H1 (cell line): Measurements from ENCODE around the gene DHRS3. TPM values are rescaled to one million over a fixed set of nuclear protein-coding genes. Genes with fewer than 3 reads are reported as not detected.

Experiments used
- CTCF ChIA-PET: fragments of 300-600 bp; sonication (Branson Sonifier 250); formaldehyde crosslinking; loops from one replicate; lab custom pipeline; 2021; ENCODE audit not compliant: partially characterized antibody; lab: Charles Lee
- POLR2A ChIA-PET: fragments of 300-600 bp; sonication (Branson Sonifier 250); formaldehyde crosslinking; loops from one replicate; lab custom pipeline; 2021; ENCODE audit warnings: inconsistent platforms; ENCODE audit not compliant: partially characterized antibody; lab: Charles Lee
- DNase-seq, 2 experiments: peaks; one replicate each; pipeline versions ENCODE4 v3.0.0 to v3.0.0-alpha.2; 2010 to 2022; ENCODE audit warnings: low spot score in 2 of 2, low read depth in 1 of 2, mixed read lengths in 1 of 2
- FAIRE-seq: peaks from 2 replicates; lab custom pipeline; 2011; peaks lifted over from hg19 to GRCh38; lab: Jason Lieb, UNC
- H2AFZ ChIP-seq: 2 replicates; pipeline ENCODE4 v1.8.1; 2012; ENCODE audit warnings: low read length, inconsistent platforms
- H2AK5ac ChIP-seq: 2 replicates; pipeline ENCODE4 v1.6.1; 2013; ENCODE audit warnings: low read depth, low read length
- H2BK120ac ChIP-seq: replicated peaks from 2 replicates; pipeline ENCODE3; 2013; ENCODE audit warnings: low read depth, low read length, inconsistent platforms
- H2BK12ac ChIP-seq: 2 replicates; pipeline ENCODE4 v1.6.1; 2013; ENCODE audit warnings: low read depth, low read length
- H2BK15ac ChIP-seq: 2 replicates; pipeline ENCODE4 v1.6.1; 2013; ENCODE audit warnings: low read length
- H2BK20ac ChIP-seq: 2 replicates; pipeline ENCODE4 v1.6.1; 2013; ENCODE audit warnings: low read length
- H2BK5ac ChIP-seq: 2 replicates; pipeline ENCODE4 v1.6.1; 2013; ENCODE audit warnings: low read depth, low read length
- H3K14ac ChIP-seq: 2 replicates; pipeline ENCODE4 v1.6.1; 2013; ENCODE audit warnings: inconsistent platforms; ENCODE audit not compliant: insufficient read length
- H3K18ac ChIP-seq: 2 replicates; pipeline ENCODE4 v1.6.1; 2013; ENCODE audit warnings: low read length; ENCODE audit errors: extremely low read depth
- H3K23ac ChIP-seq: 2 replicates; pipeline ENCODE4 v1.6.1; 2013; ENCODE audit warnings: inconsistent platforms; ENCODE audit not compliant: insufficient read length
- H3K23me2 ChIP-seq: 2 replicates; pipeline ENCODE4 v1.6.1; 2013; ENCODE audit warnings: low read depth, low read length
- H3K27ac ChIP-seq: 2 replicates; pipeline ENCODE4 v1.6.1; 2011; ENCODE audit warnings: low read depth, low read length, inconsistent platforms
- H3K27me3 ChIP-seq, 4 experiments: replicated peaks in 1 of 4; 1 replicate in 1 of 4; 2 replicates in 3 of 4; pipeline versions ENCODE4 v1.6.1 to v1.8.1; 2011 to 2013; ENCODE audit warnings: low read length in 3 of 4, mild to moderate bottlenecking in 3 of 4, inconsistent platforms in 2 of 4, mixed read lengths in 2 of 4, moderate library complexity in 1 of 4; ENCODE audit not compliant: control insufficient read depth in 3 of 4, insufficient read depth in 3 of 4; ENCODE audit errors: extremely low read depth in 1 of 4
- H3K36me3 ChIP-seq, 4 experiments: 2 replicates each; pipeline versions ENCODE4 v1.6.1 to v1.8.1; 2011 to 2013; ENCODE audit warnings: mild to moderate bottlenecking in 4 of 4, low read length in 3 of 4, moderate library complexity in 2 of 4, control low read depth in 1 of 4, inconsistent platforms in 1 of 4; ENCODE audit not compliant: insufficient read depth in 4 of 4, control insufficient read depth in 2 of 4
- H3K4ac ChIP-seq: replicated peaks from 2 replicates; pipeline ENCODE3; 2013; ENCODE audit warnings: low read length, low read depth, mixed read lengths, inconsistent platforms; ENCODE audit not compliant: insufficient read length
- H3K4me1 ChIP-seq, 4 experiments: replicated peaks in 1 of 4; 1 replicate in 1 of 4; 2 replicates in 3 of 4; pipeline versions ENCODE4 v1.6.1 to v1.8.1; 2011 to 2013; ENCODE audit warnings: low read length in 3 of 4, inconsistent platforms in 2 of 4, mixed read lengths in 1 of 4; ENCODE audit not compliant: insufficient read depth in 4 of 4, control insufficient read depth in 3 of 4
- H3K4me2 ChIP-seq, 2 experiments: 2 replicates each; pipeline versions ENCODE4 v1.6.1 to v1.8.1; 2011 to 2013; ENCODE audit warnings: low read depth in 2 of 2, low read length in 2 of 2, control low read depth in 1 of 2, inconsistent platforms in 1 of 2, mild to moderate bottlenecking in 1 of 2; ENCODE audit not compliant: insufficient read depth in 1 of 2
- H3K4me3 ChIP-seq, 4 experiments: fragments of 200-600, 300-600 bp in 1 of 4; sonication (generic), shearing (Covaris generic), sonication (Bioruptor Twin) in 1 of 4; 2 replicates each; pipeline versions ENCODE4 v1.5.1 to v1.8.1; 2011 to 2016; ENCODE audit warnings: low read length in 4 of 4, low read depth in 3 of 4, control low read depth in 2 of 4, inconsistent platforms in 2 of 4, mild to moderate bottlenecking in 2 of 4, mixed read lengths in 1 of 4, moderate library complexity in 1 of 4; ENCODE audit not compliant: insufficient read depth in 2 of 4; ENCODE audit errors: extremely low read depth in 1 of 4
- H3K56ac ChIP-seq: replicated peaks from 2 replicates; pipeline ENCODE3; 2013; ENCODE audit warnings: low read depth, mild to moderate bottlenecking, mixed read lengths, low read length, inconsistent platforms; ENCODE audit not compliant: insufficient read length
- H3K79me1 ChIP-seq: 2 replicates; pipeline ENCODE4 v1.6.1; 2013; ENCODE audit warnings: low read depth, low read length, control low read depth
- H3K79me2 ChIP-seq, 2 experiments: 2 replicates each; pipeline versions ENCODE4 v1.6.1 to v1.8.1; 2012 to 2013; ENCODE audit warnings: low read length in 2 of 2, mild to moderate bottlenecking in 2 of 2, inconsistent platforms in 1 of 2; ENCODE audit not compliant: insufficient read depth in 2 of 2, control insufficient read depth in 1 of 2
- H3K9ac ChIP-seq, 4 experiments: replicated peaks in 1 of 4; 1 replicate in 1 of 4; 2 replicates in 3 of 4; pipeline versions ENCODE4 v1.6.1 to v1.8.1; 2011 to 2013; ENCODE audit warnings: low read depth in 3 of 4, low read length in 3 of 4, control low read depth in 2 of 4, mild to moderate bottlenecking in 2 of 4, moderate library complexity in 2 of 4, inconsistent platforms in 1 of 4; ENCODE audit errors: extremely low read depth in 1 of 4
- H3K9me3 ChIP-seq, 2 experiments: 2 replicates each; pipeline versions ENCODE4 v1.6.1 to v1.8.1; 2012 to 2013; ENCODE audit warnings: mild to moderate bottlenecking in 2 of 2, moderate library complexity in 2 of 2, control low read depth in 1 of 2, inconsistent platforms in 1 of 2, low read depth in 1 of 2, low read length in 1 of 2, mixed read lengths in 1 of 2; ENCODE audit not compliant: insufficient read depth in 2 of 2
- H4K20me1 ChIP-seq, 2 experiments: replicated peaks in 1 of 2; 2 replicates each; pipeline versions ENCODE3 to v1.8.1; 2011 to 2013; ENCODE audit warnings: inconsistent platforms in 2 of 2, low read length in 2 of 2, mild to moderate bottlenecking in 1 of 2; ENCODE audit not compliant: insufficient read depth in 2 of 2, control insufficient read depth in 1 of 2
- H4K5ac ChIP-seq: 2 replicates; pipeline ENCODE4 v1.6.1; 2013; ENCODE audit warnings: low read length, low read depth, mixed read lengths, inconsistent platforms; ENCODE audit not compliant: insufficient read length
- H4K8ac ChIP-seq: 2 replicates; pipeline ENCODE4 v1.8.0; 2013; ENCODE audit warnings: mild to moderate bottlenecking, moderate library complexity, low read length, inconsistent platforms; ENCODE audit not compliant: insufficient read depth; ENCODE audit errors: extremely low read depth
- H4K91ac ChIP-seq: replicated peaks from 2 replicates; pipeline ENCODE3; 2013; ENCODE audit warnings: low read length, mixed read lengths, inconsistent platforms; ENCODE audit not compliant: insufficient read length
- ATF2 ChIP-seq: IDR thresholded peaks from 2 replicates; pipeline ENCODE4 v1.6.1; 2012; ENCODE audit warnings: low read length, inconsistent platforms
- E2F6 ChIP-seq: IDR thresholded peaks from 2 replicates; pipeline ENCODE4 v1.6.1; 2012; ENCODE audit warnings: inconsistent platforms
- EGR1 ChIP-seq: IDR thresholded peaks from 2 replicates; pipeline ENCODE4 v1.6.1; 2011; ENCODE audit warnings: low read depth, low read length, borderline replicate concordance
- MAX ChIP-seq: IDR thresholded peaks from 2 replicates; pipeline ENCODE4 v1.6.1; 2012; ENCODE audit warnings: inconsistent platforms
- RAD21 ChIP-seq, 2 experiments: IDR thresholded peaks in 1 of 2; conservative IDR thresholded peaks in 1 of 2; 2 replicates each; pipeline ENCODE4 v1.6.1; 2011; ENCODE audit warnings: low read depth in 2 of 2, low read length in 2 of 2, improper control_type of control experiment in 1 of 2, inconsistent platforms in 1 of 2, mild to moderate bottlenecking in 1 of 2, moderate library complexity in 1 of 2
- YY1 ChIP-seq: IDR thresholded peaks from 2 replicates; pipeline ENCODE4 v1.6.1; 2011; ENCODE audit warnings: low read depth, mild to moderate bottlenecking, low read length
- WGBS, 2 experiments: shearing (Covaris generic) in 1 of 2; methylation state at CpG; one replicate each; pipeline versions ENCODE4 v1.1.6 to v1.1.7; 2013 to 2015; ENCODE audit warnings: low lambda C conversion rate in 2 of 2, mixed read lengths in 2 of 2, inconsistent platforms in 1 of 2, low coverage in 1 of 2, missing lambda C conversion rate in 1 of 2; ENCODE audit not compliant: insufficient replicate concordance in 2 of 2, insufficient coverage in 1 of 2, insufficient read length in 1 of 2; ENCODE audit errors: extremely low coverage in 1 of 2, missing lambda C conversion rate in 1 of 2; 5-methylcytosine and 5-hydroxymethylcytosine counted together
- polyA plus RNA-seq, 7 experiments: library from polyadenylated mRNA; depleted of rRNA in 3 of 7; stranded (reverse) in 5 of 7; unstranded in 2 of 7; fragments of >200 nt in 5 of 7; fragments of 200-250 nt in 2 of 7; gene quantifications; 1 replicate in 5 of 7; 2 replicates in 1 of 7; 4 replicates in 1 of 7; pipeline versions ENCODE4 v1.2.1 to v1.2.3, GENCODE V29; 2011 to 2013; ENCODE audit warnings: missing spikeins in 2 of 7, mixed read lengths in 2 of 7
- total RNA-seq: library from RNA; stranded (reverse); fragmentation: NEBNext Ultra II Directional; extraction: Animal tissue kit (Norgen Biotek cat#: 25700); gene quantifications from 2 replicates; pipeline ENCODE4 v1.2.1, GENCODE V29; 2021

DHRS3 gene
- total and polyA plus RNA-seq, 2 of the 8 experiments (the other 6 are each of a cell fraction or from before 2014, with no cell fraction given), result 32.5 to 36.4 TPM

GRCh38 chr1:12658531-12659453, 40.8 kb upstream of the DHRS3 start:
- Histone ChIP-seq H4K8ac (0 out of 2 replicates have a peak overlapping the region, but pooled peaks have one; percentile 12), H2AK5ac (no peak overlapping the region), H3K79me1 (no peaks in the 10 kb centered on the region), H3K4ac (peak overlapping the region; percentile 84), H2BK15ac (no peak overlapping the region), H3K4me1 (no peaks in the 10 kb centered on the region), H4K5ac (no peak overlapping the region), H3K27ac (no peak overlapping the region), H3K27me3 (peaks cover 0 to 1% (median 0%) of the 10 kb centered on the region in 4 experiments; a peak in 1 of 7 replicates), H2BK20ac (0 out of 2 replicates have a peak overlapping the region, but pooled peaks have one; percentile 27), H3K4me2 (no peak overlapping the region), H3K36me3 (no peaks in the 10 kb centered on the region), H3K9me3 (peaks cover 3 to 10% of the 10 kb centered on the region in 2 experiments; a peak in 1 of 4 replicates), H2BK5ac (no peak overlapping the region), H4K20me1 (no peaks in the 10 kb centered on the region), H2BK12ac (peak overlapping the region; percentile 39; the same call in 1 of the 2 replicates), H3K23me2 (no peaks in the 10 kb centered on the region; the same call in 1 of the 2 replicates), H3K4me3 (no peak overlapping the region), H3K56ac (no peak overlapping the region), H3K79me2 (no peaks in the 10 kb centered on the region), H2BK120ac (no peak overlapping the region), H2AFZ (no peak overlapping the region), H3K9ac (no peak overlapping the region), H3K18ac (peak overlapping the region; percentile 56; the same call in 1 of the 2 replicates), H4K91ac (peak overlapping the region; percentile 92), H3K14ac (no peak overlapping the region), H3K23ac (no peak overlapping the region)
- DNase-seq, result peak; percentile 17 to 89
- CTCF ChIA-PET, result interaction anchor here (0.6 to 5.1 kb wide), 77 partner anchors 9 to 847 kb away, joined by 3 to 42 read pairs (median 4); partner anchors contain the start of genes AADACL4 and DHRS3
- 62% methylated on average over 23 of the region's 23 CpGs; no CpG with 5 or more reads in 1 of the 2 experiments for WGBS, 2 experiments
- POLR2A ChIA-PET, result interaction anchor here (1.0 kb wide), 1 partner anchor 34 kb away, joined by 3 read pairs; no protein-coding TSS in a partner anchor
- FAIRE-seq, result peak; percentile 100
- TF ChIP-seq YY1 (0 out of 2 replicates have a peak, but pooled peaks have one; percentile 5), MAX (0 out of 2 replicates have a peak, but pooled peaks have one; percentile 16), ATF2 (no peak), RAD21 (IDR thresholded peaks at IDR 0.05 in 1 of 2, conservative IDR thresholded peaks at IDR 0.05 in 1 of 2; ENCODE audit: low read depth in 2 of 2, low read length in 2 of 2) (peak; percentile 95 to 96), E2F6 (peak; percentile 72), EGR1 (no peak)
